GM21447 (cell line): ENCODE results near the gene ROR2.

ENCODE experiments used
- ATAC-seq: cut with Tn5 transposase; IDR thresholded peaks from one replicate; pipeline ENCODE4 v1.9.1; 2021; ENCODE audit not compliant: unreplicated experiment

Gene ROR2

DNA sequence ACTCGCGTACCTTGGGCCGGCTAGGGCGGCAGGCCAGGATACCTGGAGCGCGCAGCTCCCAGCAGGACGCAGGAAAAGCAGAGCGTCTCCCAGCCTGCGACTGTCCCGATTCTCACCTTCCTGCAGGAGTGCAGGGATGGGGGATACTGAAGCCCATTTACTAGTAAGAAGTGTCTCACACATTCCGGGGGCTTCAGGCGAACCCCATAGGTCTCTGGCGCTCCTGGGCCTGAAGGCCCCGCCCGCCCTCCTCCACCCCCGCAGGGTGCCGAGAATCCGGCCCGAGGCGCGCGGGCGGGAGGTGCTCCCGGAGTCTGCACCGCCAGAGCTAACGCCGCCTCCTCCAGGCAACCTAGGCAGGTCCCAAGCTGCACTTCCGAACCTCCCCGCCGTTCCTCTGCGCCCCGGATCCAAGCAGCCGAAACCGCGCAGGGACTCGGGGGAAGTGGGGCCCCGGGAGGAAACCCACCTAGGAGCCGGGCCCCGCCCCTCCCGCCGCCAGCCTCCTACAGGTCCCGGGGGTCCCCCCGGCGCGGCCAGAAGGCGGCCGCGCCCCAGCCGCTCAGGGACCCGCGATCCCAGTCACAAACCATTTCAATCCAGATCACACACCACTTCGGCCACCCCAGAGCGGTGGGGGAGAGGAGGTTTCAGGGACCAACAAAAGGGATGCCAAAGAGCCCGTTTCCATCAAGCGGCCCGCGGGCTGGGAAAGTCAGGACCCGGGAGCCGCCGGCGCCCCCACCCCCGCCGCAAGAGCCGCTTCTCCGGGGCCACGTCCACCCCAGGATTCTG, 1.2 kb downstream of the ROR2 start:
- no peak for ATAC-seq

- no peak for ATAC-seq
Observed at GRCh38 chr9:91948101-91948596, 1.9 kb downstream of the ROR2 start.

- ATAC-seq, result no peak
Observed at GRCh38 chr9:91946653-91947488, 3.2 kb downstream of the ROR2 start.

DNA sequence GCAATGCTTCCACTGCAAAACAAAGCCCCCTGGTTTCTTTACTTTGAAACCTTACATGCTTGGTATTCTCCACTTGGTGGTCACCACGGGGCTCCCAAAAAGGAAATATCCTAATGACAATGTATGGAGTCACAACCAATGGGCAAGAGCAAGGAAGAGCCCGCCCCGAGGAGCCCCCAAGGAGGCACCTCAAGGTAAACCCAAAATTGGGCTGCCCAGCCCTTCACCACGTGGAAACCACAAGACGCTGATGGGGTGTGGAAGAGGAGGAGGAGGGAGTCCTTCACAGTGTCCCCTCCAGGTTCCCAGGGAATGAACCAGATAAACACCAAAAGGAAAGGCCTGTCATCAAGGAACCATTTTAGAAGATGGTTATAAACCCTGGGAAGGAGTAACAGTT, 3.8 kb downstream of the ROR2 start:
- ATAC-seq, result no peak

DNA sequence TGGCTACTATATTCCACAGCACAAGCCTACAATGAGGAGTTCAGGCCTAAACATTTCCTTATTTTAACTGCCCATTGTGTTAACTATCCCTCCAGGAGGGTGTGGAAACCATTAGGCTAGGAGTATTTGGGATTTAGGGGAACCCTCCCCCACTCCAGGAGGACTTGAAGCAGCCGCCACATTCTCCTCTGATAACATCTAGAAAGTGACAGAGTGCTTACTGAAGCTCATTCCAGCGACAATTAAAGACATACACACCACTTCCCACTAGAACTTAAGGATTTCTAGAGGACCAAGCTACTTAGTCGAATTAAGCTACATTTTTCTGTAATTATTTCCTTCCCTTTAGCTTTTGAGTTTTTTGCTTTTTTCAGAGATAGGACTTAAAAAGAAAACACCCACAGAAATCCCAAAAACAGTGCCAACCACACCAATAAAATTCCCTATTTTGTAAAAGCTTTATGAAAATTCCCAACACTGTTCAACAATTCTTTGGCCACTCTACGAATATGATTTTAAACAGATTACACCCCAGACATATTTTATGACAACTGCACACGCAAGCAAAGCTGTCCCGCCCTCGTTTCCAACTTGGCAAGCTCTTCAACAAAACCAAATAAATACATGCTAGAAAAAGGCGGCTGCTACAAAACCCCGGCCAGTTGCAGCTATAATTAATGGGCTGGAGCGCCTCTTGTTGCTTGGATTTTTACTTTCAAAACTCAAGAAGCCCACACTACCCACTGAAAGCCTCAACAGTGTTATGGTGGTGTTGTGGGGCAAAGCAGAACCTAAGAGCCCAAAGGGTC, 4.5 kb downstream of the ROR2 start:
- no peak for ATAC-seq

DNA sequence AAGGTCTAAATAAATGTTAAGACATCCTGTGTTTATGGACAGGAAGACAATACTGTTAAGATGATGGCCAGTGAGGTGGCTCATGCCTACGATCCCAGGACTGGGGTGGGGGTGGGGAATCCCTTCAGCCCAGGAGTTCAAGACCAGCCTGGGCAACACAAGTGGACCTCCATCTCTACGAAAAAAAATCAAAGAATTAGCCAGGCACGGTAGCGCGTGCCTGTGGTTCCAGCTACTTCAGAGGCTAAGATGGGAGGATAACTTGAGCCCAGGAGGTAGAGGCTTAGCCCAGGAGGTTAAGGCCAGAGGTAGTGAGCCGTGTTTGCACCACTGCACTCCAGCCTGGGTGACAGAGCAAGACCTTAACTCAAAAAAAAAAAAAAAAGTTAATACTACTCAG, 5.3 kb downstream of the ROR2 start:
- ATAC-seq, result no peak

DNA sequence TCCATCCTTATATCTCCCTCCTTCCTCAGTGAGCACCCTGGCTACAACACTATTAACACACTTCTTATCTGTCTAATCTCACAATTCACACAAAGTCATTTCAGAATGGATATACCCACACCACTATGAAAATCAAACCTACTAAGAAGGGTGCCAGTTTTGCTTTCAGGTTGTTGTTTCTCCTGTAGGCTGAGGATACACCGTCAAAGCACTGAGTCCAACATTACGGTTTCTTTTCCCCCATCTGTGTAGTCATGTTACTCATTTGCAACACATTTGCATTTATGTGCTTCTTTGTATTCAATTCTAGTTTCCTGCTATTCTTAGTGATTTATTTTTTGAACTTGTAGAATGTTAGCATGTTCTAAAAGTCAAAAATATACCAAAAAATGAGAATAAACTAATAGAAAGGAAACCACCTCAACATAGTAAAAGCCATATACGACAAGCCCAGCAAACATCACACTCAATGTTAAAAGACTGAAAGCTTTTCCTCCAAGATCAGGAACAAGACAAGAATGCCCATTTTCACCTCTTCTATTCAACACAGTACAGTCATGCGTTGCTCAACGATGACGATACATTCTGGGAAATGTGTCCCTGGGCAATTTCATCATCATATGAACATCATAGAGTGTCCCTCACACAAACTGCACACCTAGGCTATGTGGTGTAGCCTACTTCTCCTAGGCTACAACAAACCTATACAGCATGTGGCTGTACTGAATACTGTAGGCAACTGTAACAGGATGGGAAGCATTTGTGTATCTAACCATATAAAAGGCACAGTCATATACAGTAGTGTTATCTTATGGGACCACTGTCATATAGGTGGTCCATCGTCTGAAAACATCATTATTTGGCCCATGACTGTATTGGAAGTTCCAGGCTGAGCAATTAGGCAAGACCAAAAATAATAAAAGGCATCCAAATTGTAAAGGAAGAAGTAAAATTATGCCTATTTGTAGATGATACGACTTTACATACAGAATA, 6.3 kb downstream of the ROR2 start:
- ATAC-seq, result no peak

DNA sequence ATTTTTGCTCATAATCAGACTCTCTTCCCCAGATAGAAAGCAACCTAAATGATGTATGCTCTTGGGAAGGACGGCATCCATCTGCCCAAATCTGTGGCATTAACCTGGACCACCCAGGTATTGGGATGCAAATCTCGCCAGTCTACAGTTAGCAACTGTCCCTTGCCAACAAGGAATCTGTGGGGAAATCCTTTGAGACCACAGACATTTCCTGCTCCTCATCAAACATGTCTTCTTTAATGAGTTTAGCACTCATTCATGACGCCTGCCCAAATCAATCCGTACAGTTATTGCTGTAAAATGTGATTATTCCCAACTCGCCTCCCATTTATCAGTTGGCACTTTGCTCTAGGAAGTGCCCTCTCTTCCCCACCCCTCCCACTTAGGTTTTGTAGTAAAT, 7.8 kb downstream of the ROR2 start:
- no peak for ATAC-seq

DNA sequence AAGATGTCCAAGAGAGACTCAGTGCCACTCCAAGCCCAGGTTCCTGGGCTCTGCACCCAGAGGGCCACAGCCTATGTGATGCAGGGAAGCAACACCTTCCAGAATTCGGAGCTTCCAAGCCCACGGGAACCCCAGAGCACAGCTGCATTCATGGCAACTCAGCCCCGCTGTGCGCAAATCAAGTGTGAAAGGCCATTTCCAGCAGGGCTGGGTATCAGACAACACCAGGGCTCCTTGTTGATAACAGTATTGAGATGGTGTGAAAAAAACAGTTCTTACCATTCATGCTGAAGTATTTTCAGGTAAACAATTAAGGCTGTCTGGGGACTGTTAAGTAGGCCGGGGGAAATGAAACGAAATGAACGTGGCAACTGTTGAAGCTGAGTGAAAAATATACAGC, 10.1 kb downstream of the ROR2 start:
- ATAC-seq, result no peak

GRCh38 chr9:91937727-91938126, 12.3 kb downstream of the ROR2 start:
- no peak for ATAC-seq

GRCh38 chr9:91937056-91937455, 13.0 kb downstream of the ROR2 start:
- no peak for ATAC-seq

DNA sequence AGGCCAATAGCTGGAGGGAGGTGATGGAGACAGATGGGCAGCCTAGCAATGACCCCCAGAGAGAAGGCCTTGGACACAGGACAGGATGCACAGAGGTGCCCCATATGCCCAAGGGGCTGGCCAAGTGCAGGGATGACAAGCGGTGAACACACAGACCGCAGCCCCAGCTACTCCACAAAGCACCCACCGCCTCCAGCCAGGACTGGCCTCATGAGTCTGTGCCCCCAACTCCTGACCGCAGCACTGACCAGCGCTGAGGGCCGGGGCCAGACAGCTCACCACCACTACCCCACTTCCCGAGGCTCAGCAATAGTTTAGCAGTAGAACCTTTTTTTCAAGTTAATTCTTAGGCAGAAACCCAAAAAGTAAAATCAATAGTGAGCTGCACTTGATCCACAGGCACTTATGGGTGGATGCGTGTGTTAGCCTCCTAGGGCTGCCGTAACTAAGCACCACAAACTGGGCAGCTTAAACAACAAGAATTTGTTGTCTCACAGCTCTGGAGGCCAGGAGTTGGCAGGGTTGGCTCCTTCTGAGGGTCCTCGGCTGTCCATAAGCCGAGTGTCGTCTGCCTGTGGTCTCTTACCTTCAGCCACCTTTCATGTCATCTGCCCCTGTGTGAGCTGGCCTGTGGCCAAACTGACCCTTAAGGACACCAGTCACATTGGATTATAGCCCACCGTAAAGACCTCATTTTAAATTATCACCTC, 14.1 kb downstream of the ROR2 start:
- no peak for ATAC-seq

- ATAC-seq, result no peak
Observed at GRCh38 chr9:91935066-91935749, 14.8 kb downstream of the ROR2 start.

GRCh38 chr9:91934654-91935053, 15.4 kb downstream of the ROR2 start:
- no peak for ATAC-seq

DNA sequence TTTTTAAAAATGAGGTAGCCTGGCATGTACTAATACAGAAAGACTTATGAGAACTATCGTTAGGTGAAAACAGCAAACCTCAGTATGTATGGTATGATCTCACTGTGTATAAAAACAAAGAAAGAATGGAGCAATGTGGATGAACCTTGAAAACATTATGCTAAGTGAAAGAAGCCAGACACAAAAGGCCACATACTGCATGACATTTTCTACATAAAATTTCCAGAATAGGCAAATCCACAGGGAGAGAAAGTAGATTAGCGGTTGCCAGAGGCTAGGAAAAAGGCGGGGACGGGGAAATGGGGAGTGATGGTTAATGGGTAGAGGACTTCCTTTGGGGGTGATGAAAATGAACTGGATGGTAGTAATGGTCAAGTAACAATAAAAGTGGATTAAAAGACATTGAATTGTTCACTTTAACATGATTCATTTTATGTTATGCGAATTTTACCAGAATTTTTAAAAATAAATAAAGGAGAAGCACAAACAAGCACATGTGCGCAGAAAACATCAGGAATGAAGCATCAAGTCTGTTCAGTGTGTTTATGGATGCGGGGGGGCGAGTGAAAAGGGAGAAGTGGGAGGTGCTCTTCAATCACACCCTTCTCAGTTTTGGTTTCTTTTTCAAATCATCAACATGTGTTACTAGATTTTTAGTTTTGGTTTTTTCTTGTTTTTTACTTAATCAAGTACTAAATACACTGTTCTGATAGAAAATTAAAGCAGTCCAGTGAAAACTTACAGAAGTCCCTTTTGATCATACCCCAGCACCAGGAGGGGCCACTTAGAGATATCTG, 16.3 kb downstream of the ROR2 start:
- no peak for ATAC-seq

- ATAC-seq, result no peak
Observed at GRCh38 chr9:91930475-91930874, 19.6 kb downstream of the ROR2 start.

DNA sequence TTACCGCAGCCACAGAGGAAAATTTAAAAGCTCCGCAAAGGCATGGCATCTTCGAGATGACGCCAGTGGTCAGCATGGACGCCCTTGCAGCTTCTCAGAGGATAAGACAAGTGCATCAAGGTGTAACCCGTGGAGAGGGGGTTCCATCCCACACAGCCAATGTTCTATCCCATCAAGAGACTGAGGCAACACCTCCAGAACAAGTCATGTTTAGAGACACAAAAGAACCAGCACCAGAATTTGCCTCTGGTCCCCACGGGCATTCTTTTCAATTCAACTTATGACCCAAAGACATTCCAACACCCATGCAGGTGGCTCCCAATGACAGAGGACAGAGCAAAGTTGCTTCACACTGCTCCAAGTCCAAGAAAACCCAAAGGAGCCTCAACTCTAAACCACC, 20.7 kb downstream of the ROR2 start:
- no peak for ATAC-seq

DNA sequence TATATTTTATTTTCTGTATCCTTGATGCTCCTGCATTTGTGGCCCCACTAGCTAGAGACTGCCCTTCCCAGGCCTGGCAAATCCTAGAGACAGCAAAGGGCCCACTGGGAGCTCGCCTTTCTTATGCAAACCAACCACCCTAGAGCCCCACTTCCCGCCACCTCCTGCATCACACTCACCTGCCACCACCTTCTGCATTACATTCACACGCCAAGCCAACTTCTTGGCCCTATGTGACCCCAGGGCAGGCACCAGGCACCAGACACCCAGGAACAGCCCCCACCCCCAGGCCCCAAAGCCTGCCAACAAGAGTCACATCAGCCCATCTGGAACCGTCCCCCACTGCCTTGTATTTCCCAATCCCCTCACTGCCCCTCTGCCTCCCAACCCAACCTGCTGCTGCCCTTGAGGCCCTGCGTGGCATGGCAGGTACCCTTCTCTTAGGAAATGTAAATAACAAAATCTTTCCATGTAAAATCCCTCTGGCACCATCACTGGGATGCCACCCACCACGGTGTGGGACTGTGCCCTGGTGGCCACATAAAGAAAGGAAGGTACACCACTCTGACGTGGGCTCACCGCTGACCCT, 22.0 kb downstream of the ROR2 start:
- ATAC-seq, result no peak
